Astrocyte (in vitro differentiated cells and primary cell): ENCODE data around the gene INTS6. TPM values are rescaled to one million over a fixed set of nuclear protein-coding genes. Genes with fewer than 3 reads are reported as not detected.

Source experiments
- DNase-seq: peaks from one replicate; pipeline ENCODE4 v3.0.0-alpha.2; 2010; ENCODE audit warnings: low read depth
- FAIRE-seq: peaks from 2 replicates; lab custom pipeline; 2011; peaks lifted over from hg19 to GRCh38; lab: Jason Lieb, UNC
- H2AFZ ChIP-seq: 2 replicates; pipeline ENCODE4 v1.6.0; 2012; ENCODE audit warnings: low read depth, low read length, inconsistent platforms
- H3K27ac ChIP-seq: 2 replicates; pipeline ENCODE4 v1.5.1; 2011; ENCODE audit warnings: low read depth, low read length, inconsistent platforms
- H3K27me3 ChIP-seq: 2 replicates; pipeline ENCODE4 v1.6.0; 2011; ENCODE audit warnings: low read length, inconsistent platforms; ENCODE audit not compliant: insufficient read depth
- H3K36me3 ChIP-seq: 2 replicates; pipeline ENCODE4 v1.5.1; 2011; ENCODE audit warnings: low read length, inconsistent platforms; ENCODE audit not compliant: insufficient read depth
- H3K4me1 ChIP-seq: 2 replicates; pipeline ENCODE4 v1.5.1; 2011; ENCODE audit warnings: low read length, inconsistent platforms; ENCODE audit not compliant: insufficient read depth
- H3K4me2 ChIP-seq: 2 replicates; pipeline ENCODE4 v1.6.0; 2012; ENCODE audit warnings: low read length, inconsistent platforms
- H3K4me3 ChIP-seq: 2 replicates; pipeline ENCODE4 v1.5.1; 2011; ENCODE audit warnings: low read depth, mild to moderate bottlenecking, low read length, inconsistent platforms; ENCODE audit not compliant: insufficient read depth
- H3K79me2 ChIP-seq: 2 replicates; pipeline ENCODE4 v1.6.0; 2012; ENCODE audit warnings: mild to moderate bottlenecking, low read length, inconsistent platforms; ENCODE audit not compliant: insufficient read depth
- H3K9ac ChIP-seq: 2 replicates; pipeline ENCODE4 v1.6.0; 2012; ENCODE audit warnings: mild to moderate bottlenecking, low read length, inconsistent platforms
- H3K9me3 ChIP-seq: 2 replicates; pipeline ENCODE4 v1.5.1; 2012; ENCODE audit warnings: low read depth, mild to moderate bottlenecking, low read length, inconsistent platforms; ENCODE audit not compliant: insufficient read depth
- H4K20me1 ChIP-seq: 2 replicates; pipeline ENCODE4 v1.6.0; 2012; ENCODE audit warnings: low read length, inconsistent platforms; ENCODE audit not compliant: insufficient read depth
- H3K27ac Mint-ChIP-seq: one replicate; pipeline ENCODE4 v1.8.0; 2021; ENCODE audit warnings: mild to moderate bottlenecking, mixed read lengths; ENCODE audit not compliant: unreplicated experiment
- H3K27me3 Mint-ChIP-seq: one replicate; pipeline ENCODE4 v1.8.0; 2021; ENCODE audit warnings: low read depth, mixed read lengths; ENCODE audit not compliant: unreplicated experiment
- H3K36me3 Mint-ChIP-seq: one replicate; pipeline ENCODE4 v1.8.0; 2021; ENCODE audit warnings: low read depth, mixed read lengths; ENCODE audit not compliant: unreplicated experiment
- H3K4me1 Mint-ChIP-seq: one replicate; pipeline ENCODE4 v1.8.0; 2021; ENCODE audit warnings: low read depth, mixed read lengths; ENCODE audit not compliant: unreplicated experiment
- H3K4me3 Mint-ChIP-seq: one replicate; pipeline ENCODE4 v1.8.0; 2021; ENCODE audit warnings: mild to moderate bottlenecking, moderate library complexity, mixed read lengths; ENCODE audit not compliant: unreplicated experiment
- H3K9me3 Mint-ChIP-seq: one replicate; pipeline ENCODE4 v1.8.0; 2021; ENCODE audit warnings: mild to moderate bottlenecking, mixed read lengths; ENCODE audit not compliant: unreplicated experiment
- EZH2 ChIP-seq: IDR thresholded peaks from 2 replicates; pipeline ENCODE4 v1.6.1; 2012; ENCODE audit warnings: mild to moderate bottlenecking, low read length, inconsistent platforms; ENCODE audit not compliant: insufficient read depth
- total RNA-seq: library from RNA; stranded (reverse); gene quantifications from 2 replicates; pipeline ENCODE4 v1.2.1, GENCODE V29; 2021
- TF ChIP-seq, protein P1 (sequence below): IDR thresholded peaks from 2 replicates; pipeline ENCODE4 v1.5.1; 2011; ENCODE audit warnings: low read depth, mild to moderate bottlenecking, inconsistent platforms, low read length, moderate library complexity; ENCODE audit not compliant: insufficient read depth

Gene INTS6
- total RNA-seq, 1 donor from 2014 or later = 47.6 TPM

DNA sequence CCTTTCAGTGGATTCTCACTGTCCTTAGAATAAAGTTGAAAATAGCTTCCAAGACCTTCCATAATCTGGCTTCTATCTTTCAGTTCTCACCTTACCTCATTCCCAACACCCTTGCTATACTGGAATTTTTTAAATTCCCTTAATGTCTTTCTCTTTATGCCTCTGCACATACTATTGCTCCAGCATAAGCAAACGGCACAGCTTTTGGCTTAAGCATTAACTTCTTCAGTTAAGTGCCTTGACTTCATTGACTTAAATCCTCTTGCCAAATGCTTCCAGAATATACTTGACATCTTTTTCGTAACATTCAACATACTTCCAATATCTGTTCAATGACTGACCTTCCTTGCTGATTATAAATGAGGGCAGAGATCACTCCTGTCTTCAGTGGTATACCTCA is 79.4 kb downstream of the INTS6 start:
- H3K4me1 Mint-ChIP-seq = peaks cover 10% of the 10 kb centered on the region
- no peak overlapping the region for H3K4me3 ChIP-seq
- no peak for TF ChIP-seq EZH2
- TF ChIP-seq, protein P1, sequence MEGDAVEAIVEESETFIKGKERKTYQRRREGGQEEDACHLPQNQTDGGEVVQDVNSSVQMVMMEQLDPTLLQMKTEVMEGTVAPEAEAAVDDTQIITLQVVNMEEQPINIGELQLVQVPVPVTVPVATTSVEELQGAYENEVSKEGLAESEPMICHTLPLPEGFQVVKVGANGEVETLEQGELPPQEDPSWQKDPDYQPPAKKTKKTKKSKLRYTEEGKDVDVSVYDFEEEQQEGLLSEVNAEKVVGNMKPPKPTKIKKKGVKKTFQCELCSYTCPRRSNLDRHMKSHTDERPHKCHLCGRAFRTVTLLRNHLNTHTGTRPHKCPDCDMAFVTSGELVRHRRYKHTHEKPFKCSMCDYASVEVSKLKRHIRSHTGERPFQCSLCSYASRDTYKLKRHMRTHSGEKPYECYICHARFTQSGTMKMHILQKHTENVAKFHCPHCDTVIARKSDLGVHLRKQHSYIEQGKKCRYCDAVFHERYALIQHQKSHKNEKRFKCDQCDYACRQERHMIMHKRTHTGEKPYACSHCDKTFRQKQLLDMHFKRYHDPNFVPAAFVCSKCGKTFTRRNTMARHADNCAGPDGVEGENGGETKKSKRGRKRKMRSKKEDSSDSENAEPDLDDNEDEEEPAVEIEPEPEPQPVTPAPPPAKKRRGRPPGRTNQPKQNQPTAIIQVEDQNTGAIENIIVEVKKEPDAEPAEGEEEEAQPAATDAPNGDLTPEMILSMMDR = no peak
- H3K27ac Mint-ChIP-seq = no peak overlapping the region
- H4K20me1 ChIP-seq = peaks cover 34% of the 10 kb centered on the region
- no peaks in the 10 kb centered on the region for H3K27me3 ChIP-seq
- peaks cover 49% of the 10 kb centered on the region for H3K36me3 ChIP-seq
- H3K36me3 Mint-ChIP-seq = peaks cover 13% of the 10 kb centered on the region
- H3K79me2 ChIP-seq = peaks cover 5% of the 10 kb centered on the region
- DNase-seq (no peak), FAIRE-seq (no peak)
- no peaks in the 10 kb centered on the region for H3K9me3 Mint-ChIP-seq
- no peaks in the 10 kb centered on the region for H3K9me3 ChIP-seq
- H3K27ac ChIP-seq = no peak overlapping the region
- no peak overlapping the region for H3K9ac ChIP-seq
- H2AFZ ChIP-seq = no peak overlapping the region
- no peak overlapping the region for H3K4me2 ChIP-seq
- no peaks in the 10 kb centered on the region for H3K4me1 ChIP-seq
- no peak overlapping the region for H3K4me3 Mint-ChIP-seq
- no peaks in the 10 kb centered on the region for H3K27me3 Mint-ChIP-seq

DNA sequence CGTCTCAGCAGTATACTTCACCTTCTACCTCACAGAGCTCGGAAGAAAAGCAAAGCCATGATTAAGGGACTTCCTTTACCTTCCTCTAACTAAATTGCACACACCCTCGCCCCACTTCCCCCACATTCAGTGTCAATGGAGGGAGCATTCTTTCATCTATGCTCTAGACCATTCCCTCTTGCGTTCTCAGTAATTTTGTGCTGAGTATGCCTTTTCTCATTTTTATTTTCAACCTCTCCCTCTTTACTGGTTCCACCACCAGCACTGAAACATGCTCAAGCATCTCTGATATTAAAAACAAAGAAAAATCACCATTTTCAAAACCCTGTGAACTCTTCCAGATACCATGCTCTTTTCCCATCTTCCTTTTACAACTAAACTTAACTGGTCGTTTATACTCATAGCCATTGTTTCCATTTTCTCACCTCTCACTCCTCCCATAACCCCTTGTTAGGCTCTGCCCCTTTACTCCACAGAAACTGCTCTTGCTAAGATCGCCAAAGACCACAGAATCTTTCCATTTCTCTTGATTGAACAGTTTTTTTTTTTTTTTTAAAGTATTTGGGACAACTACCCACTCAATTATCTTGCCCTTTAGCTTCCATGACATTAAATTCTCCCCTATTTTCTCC is 81.0 kb downstream of the INTS6 start:
- peaks cover 34% of the 10 kb centered on the region for H4K20me1 ChIP-seq
- no peak overlapping the region for H3K4me2 ChIP-seq
- H3K36me3 ChIP-seq = peaks cover 51% of the 10 kb centered on the region
- no peaks in the 10 kb centered on the region for H3K9me3 Mint-ChIP-seq
- peaks cover 12% of the 10 kb centered on the region for H3K36me3 Mint-ChIP-seq
- H3K27me3 Mint-ChIP-seq = no peaks in the 10 kb centered on the region
- peaks cover 10% of the 10 kb centered on the region for H3K4me1 Mint-ChIP-seq
- H3K9ac ChIP-seq = no peak overlapping the region
- no peak overlapping the region for H2AFZ ChIP-seq
- no peak for DNase-seq
- H3K4me3 Mint-ChIP-seq = no peak overlapping the region
- H3K27ac ChIP-seq = no peak overlapping the region
- H3K79me2 ChIP-seq = peaks cover 5% of the 10 kb centered on the region
- H3K9me3 ChIP-seq = no peaks in the 10 kb centered on the region
- H3K4me3 ChIP-seq = no peak overlapping the region
- no peak overlapping the region for H3K27ac Mint-ChIP-seq
- TF ChIP-seq, protein P1 = no peak
- TF ChIP-seq EZH2 = no peak
- H3K4me1 ChIP-seq = no peaks in the 10 kb centered on the region
- no peak for FAIRE-seq
- no peaks in the 10 kb centered on the region for H3K27me3 ChIP-seq

DNA sequence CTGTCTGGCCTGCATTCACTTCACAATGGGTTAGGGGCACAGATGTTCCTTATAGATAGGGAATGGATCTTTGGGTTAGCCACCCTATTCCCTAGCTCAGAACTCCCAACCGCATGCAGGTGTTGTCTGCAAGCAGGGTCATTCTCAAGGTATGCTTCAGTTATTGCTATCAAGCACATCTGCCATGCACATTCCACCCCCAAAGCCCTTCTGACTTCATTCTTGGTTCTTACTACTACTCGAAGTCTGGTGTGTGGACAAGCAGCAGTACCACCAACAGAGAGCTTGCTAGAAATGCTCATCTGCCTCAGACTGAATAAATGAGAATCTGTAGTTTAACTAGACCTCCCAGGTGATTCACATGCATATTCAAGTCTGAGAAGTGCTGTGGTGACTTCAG is 82.0 kb downstream of the INTS6 start:
- Mint-ChIP-seq H3K27ac (no peak overlapping the region), H3K9me3 (no peaks in the 10 kb centered on the region), H3K4me3 (no peak overlapping the region), H3K4me1 (peaks cover 10% of the 10 kb centered on the region), H3K27me3 (no peaks in the 10 kb centered on the region), H3K36me3 (peaks cover 14% of the 10 kb centered on the region)
- H3K9me3 ChIP-seq = no peaks in the 10 kb centered on the region
- no peak for TF ChIP-seq EZH2
- TF ChIP-seq, protein P1 = no peak
- H3K4me2 ChIP-seq = no peak overlapping the region
- H3K27me3 ChIP-seq = no peaks in the 10 kb centered on the region
- no peak for FAIRE-seq
- H3K36me3 ChIP-seq = peaks cover 50% of the 10 kb centered on the region
- H3K4me3 ChIP-seq = no peak overlapping the region
- H4K20me1 ChIP-seq = peaks cover 34% of the 10 kb centered on the region
- H3K27ac ChIP-seq = no peak overlapping the region
- H3K9ac ChIP-seq = no peak overlapping the region
- H3K79me2 ChIP-seq = peaks cover 5% of the 10 kb centered on the region
- no peaks in the 10 kb centered on the region for H3K4me1 ChIP-seq
- no peak overlapping the region for H2AFZ ChIP-seq
- DNase-seq = no peak
